ENCODE measurements around the gene CAMK1. TPM values are rescaled to one million over a fixed set of nuclear protein-coding genes. Genes with fewer than 3 reads are reported as not detected.
A peak's percentile ranks its signal among the peaks of the same experiment; 100 is the strongest.

CAMK1 gene
- total RNA-seq: 24.7 TPM

GRCh38 chr3:9769426-9770275, at the start of gene CAMK1:
Gene CAMK1, minus strand, starts transcription at chr3:9769947. Its CDS starts 2,198 bp downstream, at chr3:9767749.
- Histone ChIP-seq H3K4me3 (ENCODE audit: low read length) (peak within 1 kb of the TSS; percentile 37), H3K4me1 (ENCODE audit: insufficient read depth, low read length) (peaks cover 45% of the 10 kb centered on the region), H3K27me3 (ENCODE audit: insufficient read depth, low read length) (no peaks in the 10 kb centered on the region), H3K9me3 (ENCODE audit: low read depth, low read length) (no peaks in the 10 kb centered on the region)

- H3K4me1 ChIP-seq (ENCODE audit: insufficient read depth, low read length): no peaks in the 10 kb centered on the region
- no peaks in the 10 kb centered on the region for H3K9me3 ChIP-seq (ENCODE audit: low read depth, low read length)
- no peaks in the 10 kb centered on the region for H3K27me3 ChIP-seq (ENCODE audit: insufficient read depth, low read length)
- H3K4me3 ChIP-seq (ENCODE audit: low read length): no peak overlapping the region
These were observed 49.1 kb upstream of the CAMK1 start for GRCh38 chr3:9818666-9819335.

- no peaks in the 10 kb centered on the region for H3K27me3 ChIP-seq (ENCODE audit: insufficient read depth, low read length)
- no peak overlapping the region for H3K4me3 ChIP-seq (ENCODE audit: low read length)
- H3K9me3 ChIP-seq (ENCODE audit: low read depth, low read length): no peaks in the 10 kb centered on the region
These were observed 47.7 kb upstream of the CAMK1 start for GRCh38 chr3:9817436-9817835.

GRCh38 chr3:9815986-9816385, 46.2 kb upstream of the CAMK1 start:
- Histone ChIP-seq H3K4me1 (ENCODE audit: insufficient read depth, low read length) (peaks cover 2% of the 10 kb centered on the region), H3K4me3 (ENCODE audit: low read length) (no peak overlapping the region), H3K27me3 (ENCODE audit: insufficient read depth, low read length) (no peaks in the 10 kb centered on the region), H3K9me3 (ENCODE audit: low read depth, low read length) (no peaks in the 10 kb centered on the region)

More at GRCh38 chr3:9817436-9817835, 47.7 kb upstream of the CAMK1 start:
- no peaks in the 10 kb centered on the region for H3K4me1 ChIP-seq (ENCODE audit: insufficient read depth, low read length)

- Histone ChIP-seq H3K27me3 (ENCODE audit: insufficient read depth, low read length) (no peaks in the 10 kb centered on the region), H3K4me3 (ENCODE audit: low read length) (no peak overlapping the region), H3K4me1 (ENCODE audit: insufficient read depth, low read length) (peaks cover 26% of the 10 kb centered on the region), H3K9me3 (ENCODE audit: low read depth, low read length) (no peaks in the 10 kb centered on the region)
These were observed 43.2 kb upstream of the CAMK1 start for GRCh38 chr3:9812870-9813483.

- no peaks in the 10 kb centered on the region for H3K27me3 ChIP-seq (ENCODE audit: insufficient read depth, low read length)
- no peaks in the 10 kb centered on the region for H3K9me3 ChIP-seq (ENCODE audit: low read depth, low read length)
- H3K4me1 ChIP-seq (ENCODE audit: insufficient read depth, low read length): peaks cover 31% of the 10 kb centered on the region
- peak overlapping the region; percentile 48 for H3K4me3 ChIP-seq (ENCODE audit: low read length)
These were observed 41.1 kb upstream of the CAMK1 start for GRCh38 chr3:9810846-9811245.

- H3K4me1 ChIP-seq (ENCODE audit: insufficient read depth, low read length): peaks cover 31% of the 10 kb centered on the region
- peak overlapping the region; percentile 48 for H3K4me3 ChIP-seq (ENCODE audit: low read length)
- no peaks in the 10 kb centered on the region for H3K27me3 ChIP-seq (ENCODE audit: insufficient read depth, low read length)
- no peaks in the 10 kb centered on the region for H3K9me3 ChIP-seq (ENCODE audit: low read depth, low read length)
These were observed 40.7 kb upstream of the CAMK1 start for GRCh38 chr3:9810433-9810770.

GRCh38 chr3:9809615-9810432, 40.1 kb upstream of the CAMK1 start, which contains the start of gene TTLL3:
Gene TTLL3, plus strand, starts transcription at chr3:9810262. Its CDS starts 400 bp downstream, at chr3:9810662.
- peak within 1 kb of the TSS; percentile 48 for H3K4me3 ChIP-seq (ENCODE audit: low read length)

GRCh38 chr3:9809239-9809614, 39.5 kb upstream of the CAMK1 start:
- H3K4me1 ChIP-seq (ENCODE audit: insufficient read depth, low read length): peaks cover 31% of the 10 kb centered on the region
- no peaks in the 10 kb centered on the region for H3K27me3 ChIP-seq (ENCODE audit: insufficient read depth, low read length)
- peak overlapping the region; percentile 48 for H3K4me3 ChIP-seq (ENCODE audit: low read length)
- no peaks in the 10 kb centered on the region for H3K9me3 ChIP-seq (ENCODE audit: low read depth, low read length)

More at GRCh38 chr3:9809615-9810432, 40.1 kb upstream of the CAMK1 start, which contains the start of gene TTLL3:
- H3K4me1 ChIP-seq (ENCODE audit: insufficient read depth, low read length): peaks cover 31% of the 10 kb centered on the region
- H3K9me3 ChIP-seq (ENCODE audit: low read depth, low read length): no peaks in the 10 kb centered on the region
- H3K27me3 ChIP-seq (ENCODE audit: insufficient read depth, low read length): no peaks in the 10 kb centered on the region

- H3K4me3 ChIP-seq (ENCODE audit: low read length): no peak overlapping the region
- no peaks in the 10 kb centered on the region for H3K9me3 ChIP-seq (ENCODE audit: low read depth, low read length)
- H3K27me3 ChIP-seq (ENCODE audit: insufficient read depth, low read length): no peaks in the 10 kb centered on the region
- peaks cover 31% of the 10 kb centered on the region for H3K4me1 ChIP-seq (ENCODE audit: insufficient read depth, low read length)
These were observed 38.7 kb upstream of the CAMK1 start for GRCh38 chr3:9808345-9809037.

- no peaks in the 10 kb centered on the region for H3K27me3 ChIP-seq (ENCODE audit: insufficient read depth, low read length)
- H3K9me3 ChIP-seq (ENCODE audit: low read depth, low read length): no peaks in the 10 kb centered on the region
- peaks cover 31% of the 10 kb centered on the region for H3K4me1 ChIP-seq (ENCODE audit: insufficient read depth, low read length)
- no peak overlapping the region for H3K4me3 ChIP-seq (ENCODE audit: low read length)
These were observed 38.2 kb upstream of the CAMK1 start for GRCh38 chr3:9807981-9808344.

- Histone ChIP-seq H3K4me1 (ENCODE audit: insufficient read depth, low read length) (peaks cover 31% of the 10 kb centered on the region), H3K27me3 (ENCODE audit: insufficient read depth, low read length) (no peaks in the 10 kb centered on the region), H3K4me3 (ENCODE audit: low read length) (no peak overlapping the region), H3K9me3 (ENCODE audit: low read depth, low read length) (no peaks in the 10 kb centered on the region)
These were observed 37.2 kb upstream of the CAMK1 start for GRCh38 chr3:9806688-9807589.

- Histone ChIP-seq H3K4me1 (ENCODE audit: insufficient read depth, low read length) (peaks cover 31% of the 10 kb centered on the region), H3K9me3 (ENCODE audit: low read depth, low read length) (no peaks in the 10 kb centered on the region), H3K4me3 (ENCODE audit: low read length) (no peak overlapping the region), H3K27me3 (ENCODE audit: insufficient read depth, low read length) (no peaks in the 10 kb centered on the region)
These were observed 36.4 kb upstream of the CAMK1 start for GRCh38 chr3:9806137-9806536.

Measured in mononuclear cell (primary cell).